H1 (cell line): ENCODE results near the gene WAC. TPM values are rescaled to one million over a fixed set of nuclear protein-coding genes. Genes with fewer than 3 reads are reported as not detected.

Source experiments
- CTCF ChIA-PET: fragments of 300-600 bp; sonication (Branson Sonifier 250); formaldehyde crosslinking; loops from one replicate; lab custom pipeline; 2021; ENCODE audit not compliant: partially characterized antibody; lab: Charles Lee
- POLR2A ChIA-PET: fragments of 300-600 bp; sonication (Branson Sonifier 250); formaldehyde crosslinking; loops from one replicate; lab custom pipeline; 2021; ENCODE audit warnings: inconsistent platforms; ENCODE audit not compliant: partially characterized antibody; lab: Charles Lee
- DNase-seq, 2 experiments: peaks; one replicate each; pipeline versions ENCODE4 v3.0.0 to v3.0.0-alpha.2; 2010 to 2022; ENCODE audit warnings: low spot score in 2 of 2, low read depth in 1 of 2, mixed read lengths in 1 of 2
- FAIRE-seq: peaks from 2 replicates; lab custom pipeline; 2011; peaks lifted over from hg19 to GRCh38; lab: Jason Lieb, UNC
- H2AFZ ChIP-seq: 2 replicates; pipeline ENCODE4 v1.8.1; 2012; ENCODE audit warnings: low read length, inconsistent platforms
- H2AK5ac ChIP-seq: 2 replicates; pipeline ENCODE4 v1.6.1; 2013; ENCODE audit warnings: low read depth, low read length
- H2BK120ac ChIP-seq: replicated peaks from 2 replicates; pipeline ENCODE3; 2013; ENCODE audit warnings: low read depth, low read length, inconsistent platforms
- H2BK12ac ChIP-seq: 2 replicates; pipeline ENCODE4 v1.6.1; 2013; ENCODE audit warnings: low read depth, low read length
- H2BK15ac ChIP-seq: 2 replicates; pipeline ENCODE4 v1.6.1; 2013; ENCODE audit warnings: low read length
- H2BK20ac ChIP-seq: 2 replicates; pipeline ENCODE4 v1.6.1; 2013; ENCODE audit warnings: low read length
- H2BK5ac ChIP-seq: 2 replicates; pipeline ENCODE4 v1.6.1; 2013; ENCODE audit warnings: low read depth, low read length
- H3K14ac ChIP-seq: 2 replicates; pipeline ENCODE4 v1.6.1; 2013; ENCODE audit warnings: inconsistent platforms; ENCODE audit not compliant: insufficient read length
- H3K18ac ChIP-seq: 2 replicates; pipeline ENCODE4 v1.6.1; 2013; ENCODE audit warnings: low read length; ENCODE audit errors: extremely low read depth
- H3K23ac ChIP-seq: 2 replicates; pipeline ENCODE4 v1.6.1; 2013; ENCODE audit warnings: inconsistent platforms; ENCODE audit not compliant: insufficient read length
- H3K23me2 ChIP-seq: 2 replicates; pipeline ENCODE4 v1.6.1; 2013; ENCODE audit warnings: low read depth, low read length
- H3K27ac ChIP-seq: 2 replicates; pipeline ENCODE4 v1.6.1; 2011; ENCODE audit warnings: low read depth, low read length, inconsistent platforms
- H3K27me3 ChIP-seq, 4 experiments: replicated peaks in 1 of 4; 1 replicate in 1 of 4; 2 replicates in 3 of 4; pipeline versions ENCODE4 v1.6.1 to v1.8.1; 2011 to 2013; ENCODE audit warnings: low read length in 3 of 4, mild to moderate bottlenecking in 3 of 4, inconsistent platforms in 2 of 4, mixed read lengths in 2 of 4, moderate library complexity in 1 of 4; ENCODE audit not compliant: control insufficient read depth in 3 of 4, insufficient read depth in 3 of 4; ENCODE audit errors: extremely low read depth in 1 of 4
- H3K36me3 ChIP-seq, 4 experiments: 2 replicates each; pipeline versions ENCODE4 v1.6.1 to v1.8.1; 2011 to 2013; ENCODE audit warnings: mild to moderate bottlenecking in 4 of 4, low read length in 3 of 4, moderate library complexity in 2 of 4, control low read depth in 1 of 4, inconsistent platforms in 1 of 4; ENCODE audit not compliant: insufficient read depth in 4 of 4, control insufficient read depth in 2 of 4
- H3K4ac ChIP-seq: replicated peaks from 2 replicates; pipeline ENCODE3; 2013; ENCODE audit warnings: low read length, low read depth, mixed read lengths, inconsistent platforms; ENCODE audit not compliant: insufficient read length
- H3K4me1 ChIP-seq, 4 experiments: replicated peaks in 1 of 4; 1 replicate in 1 of 4; 2 replicates in 3 of 4; pipeline versions ENCODE4 v1.6.1 to v1.8.1; 2011 to 2013; ENCODE audit warnings: low read length in 3 of 4, inconsistent platforms in 2 of 4, mixed read lengths in 1 of 4; ENCODE audit not compliant: insufficient read depth in 4 of 4, control insufficient read depth in 3 of 4
- H3K4me2 ChIP-seq, 2 experiments: 2 replicates each; pipeline versions ENCODE4 v1.6.1 to v1.8.1; 2011 to 2013; ENCODE audit warnings: low read depth in 2 of 2, low read length in 2 of 2, control low read depth in 1 of 2, inconsistent platforms in 1 of 2, mild to moderate bottlenecking in 1 of 2; ENCODE audit not compliant: insufficient read depth in 1 of 2
- H3K4me3 ChIP-seq, 4 experiments: fragments of 200-600, 300-600 bp in 1 of 4; sonication (generic), shearing (Covaris generic), sonication (Bioruptor Twin) in 1 of 4; 2 replicates each; pipeline versions ENCODE4 v1.5.1 to v1.8.1; 2011 to 2016; ENCODE audit warnings: low read length in 4 of 4, low read depth in 3 of 4, control low read depth in 2 of 4, inconsistent platforms in 2 of 4, mild to moderate bottlenecking in 2 of 4, mixed read lengths in 1 of 4, moderate library complexity in 1 of 4; ENCODE audit not compliant: insufficient read depth in 2 of 4; ENCODE audit errors: extremely low read depth in 1 of 4
- H3K56ac ChIP-seq: replicated peaks from 2 replicates; pipeline ENCODE3; 2013; ENCODE audit warnings: low read depth, mild to moderate bottlenecking, mixed read lengths, low read length, inconsistent platforms; ENCODE audit not compliant: insufficient read length
- H3K79me1 ChIP-seq: 2 replicates; pipeline ENCODE4 v1.6.1; 2013; ENCODE audit warnings: low read depth, low read length, control low read depth
- H3K79me2 ChIP-seq, 2 experiments: 2 replicates each; pipeline versions ENCODE4 v1.6.1 to v1.8.1; 2012 to 2013; ENCODE audit warnings: low read length in 2 of 2, mild to moderate bottlenecking in 2 of 2, inconsistent platforms in 1 of 2; ENCODE audit not compliant: insufficient read depth in 2 of 2, control insufficient read depth in 1 of 2
- H3K9ac ChIP-seq, 4 experiments: replicated peaks in 1 of 4; 1 replicate in 1 of 4; 2 replicates in 3 of 4; pipeline versions ENCODE4 v1.6.1 to v1.8.1; 2011 to 2013; ENCODE audit warnings: low read depth in 3 of 4, low read length in 3 of 4, control low read depth in 2 of 4, mild to moderate bottlenecking in 2 of 4, moderate library complexity in 2 of 4, inconsistent platforms in 1 of 4; ENCODE audit errors: extremely low read depth in 1 of 4
- H3K9me3 ChIP-seq, 2 experiments: 2 replicates each; pipeline versions ENCODE4 v1.6.1 to v1.8.1; 2012 to 2013; ENCODE audit warnings: mild to moderate bottlenecking in 2 of 2, moderate library complexity in 2 of 2, control low read depth in 1 of 2, inconsistent platforms in 1 of 2, low read depth in 1 of 2, low read length in 1 of 2, mixed read lengths in 1 of 2; ENCODE audit not compliant: insufficient read depth in 2 of 2
- H4K20me1 ChIP-seq, 2 experiments: replicated peaks in 1 of 2; 2 replicates each; pipeline versions ENCODE3 to v1.8.1; 2011 to 2013; ENCODE audit warnings: inconsistent platforms in 2 of 2, low read length in 2 of 2, mild to moderate bottlenecking in 1 of 2; ENCODE audit not compliant: insufficient read depth in 2 of 2, control insufficient read depth in 1 of 2
- H4K5ac ChIP-seq: 2 replicates; pipeline ENCODE4 v1.6.1; 2013; ENCODE audit warnings: low read length, low read depth, mixed read lengths, inconsistent platforms; ENCODE audit not compliant: insufficient read length
- H4K8ac ChIP-seq: 2 replicates; pipeline ENCODE4 v1.8.0; 2013; ENCODE audit warnings: mild to moderate bottlenecking, moderate library complexity, low read length, inconsistent platforms; ENCODE audit not compliant: insufficient read depth; ENCODE audit errors: extremely low read depth
- H4K91ac ChIP-seq: replicated peaks from 2 replicates; pipeline ENCODE3; 2013; ENCODE audit warnings: low read length, mixed read lengths, inconsistent platforms; ENCODE audit not compliant: insufficient read length
- ASH2L ChIP-seq: fragments of 200-600, 300-600 bp; sonication (generic); IDR thresholded peaks from one replicate; pipeline ENCODE4 v1.7.1; 2017; ENCODE audit warnings: low read length
- ATF2 ChIP-seq: IDR thresholded peaks from 2 replicates; pipeline ENCODE4 v1.6.1; 2012; ENCODE audit warnings: low read length, inconsistent platforms
- CHD1 ChIP-seq: IDR thresholded peaks from 2 replicates; pipeline ENCODE4 v1.6.1; 2012; ENCODE audit warnings: low read depth, low read length, improper control_type of control experiment
- EGR1 ChIP-seq: IDR thresholded peaks from 2 replicates; pipeline ENCODE4 v1.6.1; 2011; ENCODE audit warnings: low read depth, low read length, borderline replicate concordance
- JUND ChIP-seq: IDR thresholded peaks from 2 replicates; pipeline ENCODE4 v1.6.1; 2011; ENCODE audit warnings: mild to moderate bottlenecking, improper control_type of control experiment, low read length
- KDM4A ChIP-seq: IDR thresholded peaks from one replicate; pipeline ENCODE4 v1.7.1; 2012; ENCODE audit warnings: low read depth, mild to moderate bottlenecking, moderate library complexity, low read length, inconsistent platforms; ENCODE audit not compliant: severe bottlenecking
- RAD21 ChIP-seq, 2 experiments: IDR thresholded peaks in 1 of 2; conservative IDR thresholded peaks in 1 of 2; 2 replicates each; pipeline ENCODE4 v1.6.1; 2011; ENCODE audit warnings: low read depth in 2 of 2, low read length in 2 of 2, improper control_type of control experiment in 1 of 2, inconsistent platforms in 1 of 2, mild to moderate bottlenecking in 1 of 2, moderate library complexity in 1 of 2
- RXRA ChIP-seq: IDR thresholded peaks from 2 replicates; pipeline ENCODE4 v1.6.1; 2011; ENCODE audit warnings: low read depth, mild to moderate bottlenecking, low read length, moderate library complexity; ENCODE audit not compliant: insufficient read depth
- TEAD4 ChIP-seq: IDR thresholded peaks from 2 replicates; pipeline ENCODE4 v1.6.1; 2012; ENCODE audit warnings: low read depth, low read length, inconsistent platforms, mixed read lengths
- WGBS, 2 experiments: shearing (Covaris generic) in 1 of 2; methylation state at CpG; one replicate each; pipeline versions ENCODE4 v1.1.6 to v1.1.7; 2013 to 2015; ENCODE audit warnings: low lambda C conversion rate in 2 of 2, mixed read lengths in 2 of 2, inconsistent platforms in 1 of 2, low coverage in 1 of 2, missing lambda C conversion rate in 1 of 2; ENCODE audit not compliant: insufficient replicate concordance in 2 of 2, insufficient coverage in 1 of 2, insufficient read length in 1 of 2; ENCODE audit errors: extremely low coverage in 1 of 2, missing lambda C conversion rate in 1 of 2; 5-methylcytosine and 5-hydroxymethylcytosine counted together
- polyA plus RNA-seq, 7 experiments: library from polyadenylated mRNA; depleted of rRNA in 3 of 7; stranded (reverse) in 5 of 7; unstranded in 2 of 7; fragments of >200 nt in 5 of 7; fragments of 200-250 nt in 2 of 7; gene quantifications; 1 replicate in 5 of 7; 2 replicates in 1 of 7; 4 replicates in 1 of 7; pipeline versions ENCODE4 v1.2.1 to v1.2.3, GENCODE V29; 2011 to 2013; ENCODE audit warnings: missing spikeins in 2 of 7, mixed read lengths in 2 of 7
- total RNA-seq: library from RNA; stranded (reverse); fragmentation: NEBNext Ultra II Directional; extraction: Animal tissue kit (Norgen Biotek cat#: 25700); gene quantifications from 2 replicates; pipeline ENCODE4 v1.2.1, GENCODE V29; 2021
- TF ChIP-seq, protein P1 (sequence below), 3 experiments: IDR thresholded peaks; 1 replicate in 2 of 3; 2 replicates in 1 of 3; pipeline versions ENCODE4 v1.5.1 to v1.6.1; 2011; ENCODE audit warnings: low read length in 3 of 3, mild to moderate bottlenecking in 3 of 3, inconsistent platforms in 2 of 3, low read depth in 1 of 3, moderate library complexity in 1 of 3; ENCODE audit not compliant: insufficient read depth in 1 of 3; ENCODE audit errors: control extremely low read depth in 1 of 3

Gene WAC
- total and polyA plus RNA-seq, 2 of the 8 experiments (the other 6 are each of a cell fraction or from before 2014, with no cell fraction given): 72.9 to 128 TPM

DNA sequence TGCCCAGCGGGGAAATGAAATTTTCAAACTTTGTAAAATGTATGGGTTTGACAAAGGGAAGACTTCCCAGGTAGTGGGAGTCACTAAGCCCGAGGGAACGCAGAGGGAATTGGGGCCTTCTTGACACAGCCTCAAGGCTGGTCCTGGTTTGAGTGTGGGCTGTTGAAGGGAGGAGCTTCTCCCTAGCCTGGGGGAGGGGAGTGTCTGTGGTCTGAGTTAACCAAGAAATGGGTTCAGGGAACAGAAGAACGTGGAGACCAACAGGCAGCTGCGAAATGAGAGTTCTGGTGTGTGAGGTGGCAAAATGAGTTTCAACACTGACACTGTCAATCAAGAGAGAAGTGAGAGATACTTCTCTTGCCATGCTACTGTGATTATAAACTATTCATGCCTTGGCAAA, 111.7 kb downstream of the WAC start:
- Histone ChIP-seq H2BK15ac (no peak overlapping the region), H3K4me3 (no peak overlapping the region), H3K56ac (no peak overlapping the region), H3K79me2 (no peaks in the 10 kb centered on the region), H3K14ac (no peak overlapping the region), H3K23ac (no peak overlapping the region), H4K20me1 (no peaks in the 10 kb centered on the region), H2BK12ac (no peak overlapping the region), H2AFZ (no peak overlapping the region), H3K4me1 (no peaks in the 10 kb centered on the region), H2BK20ac (no peak overlapping the region), H3K4me2 (no peak overlapping the region), H4K5ac (no peak overlapping the region), H3K4ac (no peak overlapping the region), H4K8ac (no peak overlapping the region), H3K23me2 (no peaks in the 10 kb centered on the region), H3K9ac (no peak overlapping the region), H2BK5ac (no peak overlapping the region), H3K18ac (no peak overlapping the region), H3K27ac (no peak overlapping the region), H2BK120ac (no peak overlapping the region), H3K27me3 (no peaks in the 10 kb centered on the region), H3K36me3 (no peaks in the 10 kb centered on the region), H3K79me1 (no peaks in the 10 kb centered on the region), H4K91ac (no peak overlapping the region), H3K9me3 (no peaks in the 10 kb centered on the region), H2AK5ac (no peak overlapping the region)
- ChIA-PET POLR2A (no interaction called here), CTCF (no interaction called here)
- no peak for DNase-seq
- 80% methylated on average over 5 of the region's 5 CpGs; no CpG with 5 or more reads in 1 of the 2 experiments for WGBS, 2 experiments
- FAIRE-seq: no peak
- no peak for TF ChIP-seq ASH2L
- TF ChIP-seq RAD21 (IDR thresholded peaks at IDR 0.05 in 1 of 2, conservative IDR thresholded peaks at IDR 0.05 in 1 of 2; ENCODE audit: low read depth in 2 of 2, low read length in 2 of 2): no peak
- TF ChIP-seq CHD1: no peak
- no peak for TF ChIP-seq EGR1
- no peak for TF ChIP-seq JUND
- TF ChIP-seq, protein P1, sequence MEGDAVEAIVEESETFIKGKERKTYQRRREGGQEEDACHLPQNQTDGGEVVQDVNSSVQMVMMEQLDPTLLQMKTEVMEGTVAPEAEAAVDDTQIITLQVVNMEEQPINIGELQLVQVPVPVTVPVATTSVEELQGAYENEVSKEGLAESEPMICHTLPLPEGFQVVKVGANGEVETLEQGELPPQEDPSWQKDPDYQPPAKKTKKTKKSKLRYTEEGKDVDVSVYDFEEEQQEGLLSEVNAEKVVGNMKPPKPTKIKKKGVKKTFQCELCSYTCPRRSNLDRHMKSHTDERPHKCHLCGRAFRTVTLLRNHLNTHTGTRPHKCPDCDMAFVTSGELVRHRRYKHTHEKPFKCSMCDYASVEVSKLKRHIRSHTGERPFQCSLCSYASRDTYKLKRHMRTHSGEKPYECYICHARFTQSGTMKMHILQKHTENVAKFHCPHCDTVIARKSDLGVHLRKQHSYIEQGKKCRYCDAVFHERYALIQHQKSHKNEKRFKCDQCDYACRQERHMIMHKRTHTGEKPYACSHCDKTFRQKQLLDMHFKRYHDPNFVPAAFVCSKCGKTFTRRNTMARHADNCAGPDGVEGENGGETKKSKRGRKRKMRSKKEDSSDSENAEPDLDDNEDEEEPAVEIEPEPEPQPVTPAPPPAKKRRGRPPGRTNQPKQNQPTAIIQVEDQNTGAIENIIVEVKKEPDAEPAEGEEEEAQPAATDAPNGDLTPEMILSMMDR (IDR thresholded peaks at IDR 0.05; ENCODE audit: control extremely low read depth in 1 of 3, insufficient read depth in 1 of 3, low read depth in 1 of 3, low read length in 3 of 3): no peak
- TF ChIP-seq KDM4A: no peak
- TF ChIP-seq RXRA: no peak
- no peak for TF ChIP-seq ATF2
- no peak for TF ChIP-seq TEAD4
